Measurements from ENCODE around the gene PDCD1.

Gene PDCD1

DNA sequence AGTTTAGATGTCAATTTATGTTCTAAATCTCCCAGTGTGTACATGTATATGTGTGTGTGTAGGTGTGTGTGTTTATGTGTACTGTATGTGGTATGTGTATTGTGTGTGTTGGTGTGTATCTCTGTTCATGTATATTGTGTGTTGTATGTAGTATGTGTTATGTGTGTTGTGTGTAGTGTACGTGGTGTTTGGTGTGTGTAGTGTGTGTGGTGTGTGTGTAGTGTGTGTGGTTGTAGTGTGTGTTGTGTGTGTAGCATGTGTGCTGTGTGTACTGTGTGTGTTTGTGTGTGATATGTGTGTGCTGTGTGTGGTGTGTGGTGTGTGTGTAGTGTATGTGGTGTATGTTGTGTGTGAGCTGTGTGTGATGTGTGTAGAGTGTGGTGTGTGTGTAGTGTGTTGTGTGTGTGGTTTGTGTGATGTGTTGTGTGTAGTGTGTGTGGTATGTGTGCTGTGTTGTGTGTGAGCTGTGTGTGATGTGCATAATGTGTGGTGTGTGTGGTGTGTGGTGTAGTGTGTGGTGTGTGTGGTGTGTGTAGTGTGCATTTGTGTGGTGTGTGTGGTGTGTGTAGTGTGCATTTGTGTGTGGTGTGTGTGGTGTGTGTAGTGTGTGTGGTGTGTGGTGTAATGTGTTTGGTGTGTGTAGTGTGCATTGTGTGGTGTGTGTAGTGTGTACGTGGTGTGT, 5.6 kb upstream of the PDCD1 start:
- no peak for DNase-seq

DNA sequence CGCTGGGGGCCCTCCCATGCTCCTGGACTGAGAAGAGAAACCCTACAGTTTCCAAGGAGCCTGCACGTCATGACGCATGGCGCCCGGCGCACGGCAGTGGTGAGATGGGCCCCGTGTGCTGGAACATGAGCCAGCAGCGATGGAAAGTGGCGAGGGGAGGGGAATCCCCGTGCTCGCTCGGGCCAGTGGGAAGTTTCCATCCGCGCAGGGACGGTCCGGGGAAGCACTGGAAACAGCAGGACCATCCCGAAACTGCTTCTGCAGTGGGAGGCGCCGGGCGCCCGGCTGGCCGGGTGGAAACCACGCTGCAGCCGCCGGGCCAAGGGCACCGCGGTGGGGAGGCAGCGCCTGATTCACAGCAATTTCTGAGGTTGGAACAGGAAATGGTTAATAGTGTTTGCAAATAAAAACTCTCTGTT, 4.9 kb upstream of the PDCD1 start:
- no peak for DNase-seq

DNA sequence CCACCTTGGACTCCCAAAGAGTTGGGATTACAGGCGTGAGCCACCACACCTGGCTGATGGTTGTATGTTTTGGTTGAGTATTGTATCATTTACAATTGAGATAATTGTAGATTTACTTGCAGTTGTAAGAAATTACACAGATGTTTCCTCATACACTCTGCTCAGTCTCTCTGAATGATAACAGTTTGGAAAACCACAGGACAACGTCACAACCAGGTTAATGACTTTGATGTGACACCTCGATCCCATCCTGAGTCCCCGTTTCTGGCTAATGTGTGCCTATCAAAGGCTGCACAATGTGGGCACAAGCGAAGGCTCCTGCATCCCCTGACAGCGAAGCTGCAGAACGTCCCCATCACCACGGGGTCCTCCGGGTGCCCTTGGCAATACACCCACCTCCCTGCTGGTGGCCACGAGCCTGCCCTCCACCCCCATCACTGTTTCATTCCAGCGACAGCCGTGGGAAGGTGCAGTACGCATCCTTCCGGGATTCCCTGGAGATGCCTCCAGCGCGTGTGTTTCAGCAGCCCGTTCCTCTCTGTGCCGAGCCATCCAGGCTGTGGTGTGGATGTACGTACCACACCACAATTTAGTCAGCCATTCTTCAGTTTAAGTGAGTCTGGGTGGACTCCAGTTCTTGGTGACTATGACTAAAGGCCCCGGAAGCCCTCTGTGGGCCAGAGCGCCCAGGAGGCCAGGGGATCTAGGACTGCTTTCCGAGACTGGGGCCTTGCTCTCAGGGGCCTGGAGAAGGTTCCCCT, 4.3 kb upstream of the PDCD1 start:
- no peak for DNase-seq

- DNase-seq: no peak
Observed at GRCh38 chr2:241862093-241862492, 3.4 kb upstream of the PDCD1 start.

DNA sequence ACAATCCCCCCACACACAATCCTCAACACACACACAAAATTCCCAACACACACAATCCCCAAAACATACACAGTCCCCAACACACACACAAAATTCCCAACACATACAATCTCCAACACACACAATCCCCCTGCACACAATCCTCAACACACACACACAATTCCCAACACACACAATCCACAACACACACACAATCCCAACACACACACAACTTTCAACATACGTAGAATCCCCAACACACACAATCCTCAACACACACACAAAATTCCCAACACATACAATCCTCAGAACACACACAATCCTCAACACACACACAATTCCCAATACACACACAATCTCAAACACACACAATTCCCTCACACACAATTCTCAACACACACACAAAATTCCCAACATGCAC, 2.6 kb upstream of the PDCD1 start:
- DNase-seq: no peak

DNA sequence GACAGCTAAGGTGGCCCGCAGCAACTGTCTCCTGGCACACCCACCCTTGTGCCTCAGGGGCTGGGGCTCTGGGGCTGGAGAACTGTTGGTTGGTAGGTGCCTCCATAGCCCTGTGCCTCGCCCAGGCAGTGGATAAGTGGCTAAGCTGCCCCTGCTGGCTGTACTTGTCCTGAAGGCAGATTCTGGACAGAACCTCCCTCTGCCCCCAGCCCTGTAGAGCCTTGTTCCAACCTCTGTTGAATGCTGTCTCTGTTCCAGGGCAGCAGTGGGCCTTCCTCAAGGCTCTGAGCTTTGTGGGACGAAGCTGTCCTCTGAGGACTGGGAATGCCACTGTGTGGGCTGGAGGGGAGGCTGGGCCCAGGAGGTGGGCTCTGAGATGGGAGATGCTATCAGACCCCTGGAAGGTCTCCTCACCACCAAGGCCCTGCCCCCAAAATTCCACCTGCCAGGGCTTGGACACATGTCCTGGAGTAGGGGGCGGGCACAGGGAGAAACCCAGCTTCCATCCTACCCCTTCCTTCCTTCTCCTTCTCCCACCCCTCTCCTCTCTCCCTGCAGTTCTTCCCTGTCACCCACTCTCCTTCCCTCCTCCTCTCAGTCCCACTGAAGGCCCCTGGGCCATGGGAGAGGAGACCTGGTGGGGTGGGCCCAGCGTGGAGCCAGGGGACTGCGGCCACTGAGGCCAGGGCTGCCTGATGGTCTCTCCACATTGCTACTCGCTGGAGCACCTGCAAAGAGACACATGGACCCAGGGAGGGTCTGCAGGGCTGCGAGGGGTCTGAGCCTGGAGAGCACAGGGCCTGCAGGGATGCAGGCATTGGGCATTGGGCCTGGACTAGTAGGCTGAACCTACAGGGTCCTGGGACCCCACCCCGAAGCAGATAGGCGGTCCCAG, 1.7 kb upstream of the PDCD1 start:
- no peak for DNase-seq

- no peak for DNase-seq
Observed at GRCh38 chr2:241859436-241860183, 916 bp upstream of the PDCD1 start.

DNA sequence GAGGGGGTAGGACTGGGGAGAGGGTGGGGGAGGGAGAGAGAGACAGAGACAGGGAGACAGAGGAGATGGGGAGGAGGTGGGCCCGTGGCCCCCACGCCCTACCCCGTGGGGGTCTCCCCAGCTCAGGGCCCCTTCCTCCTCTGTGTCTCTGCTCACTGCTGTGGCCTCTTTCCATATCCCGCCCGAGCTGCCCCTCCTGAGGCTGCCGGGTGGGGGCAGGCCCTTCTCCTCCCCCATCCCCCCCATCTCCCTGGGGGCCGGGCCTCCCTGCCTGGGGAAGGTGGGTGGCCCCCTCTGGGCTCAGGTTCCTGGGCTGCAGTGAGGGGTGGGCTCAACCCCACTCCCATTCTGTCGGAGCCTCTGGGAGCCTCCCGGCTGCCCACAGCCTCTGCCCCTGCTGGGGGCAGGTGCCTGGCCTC, 332 bp upstream of the PDCD1 start:
- no peak for DNase-seq

DNA sequence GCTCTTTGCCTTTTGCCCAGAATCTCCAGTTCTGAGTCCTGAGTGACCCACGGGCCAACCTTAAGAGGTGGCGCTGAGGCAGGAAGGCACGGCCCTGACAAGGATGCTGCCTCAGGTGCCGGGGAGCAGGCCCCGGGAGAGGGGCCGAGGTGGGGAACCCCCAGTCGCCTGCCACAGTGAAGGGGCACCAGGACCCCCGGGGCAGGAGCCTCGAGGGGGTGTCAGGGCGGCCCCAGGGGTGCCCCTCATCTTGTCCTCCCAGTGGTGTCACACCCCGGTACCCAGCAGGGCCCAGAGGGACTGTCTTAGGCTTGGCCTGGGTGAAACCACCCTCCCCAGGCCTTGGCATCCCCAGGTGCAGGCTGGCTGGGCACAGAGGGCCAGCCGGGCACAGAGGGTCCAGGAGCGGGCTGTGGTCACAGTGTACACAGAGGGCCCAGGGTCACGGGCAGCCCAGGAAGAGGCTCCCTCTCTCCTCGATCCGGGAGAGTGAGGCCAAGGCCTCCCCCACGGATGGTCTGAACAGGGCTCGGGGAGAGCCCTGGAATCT, 1.0 kb downstream of the PDCD1 start:
- DNase-seq: no peak

DNA sequence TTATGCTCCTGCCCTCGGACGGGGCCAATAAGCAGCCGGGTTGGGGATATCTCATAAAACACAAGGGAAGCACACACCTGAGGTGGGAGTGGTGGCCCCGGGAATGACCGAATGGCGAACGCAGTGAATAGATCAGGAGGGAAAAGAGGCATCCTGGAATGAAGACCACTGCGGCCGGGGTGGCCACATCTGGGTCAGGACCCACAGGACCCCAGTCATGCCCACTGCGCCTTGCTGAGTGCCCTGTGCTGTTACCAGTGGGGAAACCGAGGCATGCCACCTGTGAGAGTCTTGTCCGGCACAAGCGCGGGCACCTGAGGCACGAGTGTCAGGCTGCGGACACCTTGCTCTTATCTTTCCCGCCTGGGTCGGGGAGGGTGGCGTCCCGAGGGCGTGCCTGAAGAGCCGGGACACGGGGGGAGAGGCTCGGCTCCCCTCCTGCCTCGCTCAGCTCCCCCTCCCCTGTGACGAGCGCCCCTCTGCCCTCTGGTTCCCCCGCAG, 1.6 kb downstream of the PDCD1 start:
- no peak for DNase-seq

- no peak for DNase-seq
Observed at GRCh38 chr2:241855888-241856422, 2.7 kb downstream of the PDCD1 start.

DNA sequence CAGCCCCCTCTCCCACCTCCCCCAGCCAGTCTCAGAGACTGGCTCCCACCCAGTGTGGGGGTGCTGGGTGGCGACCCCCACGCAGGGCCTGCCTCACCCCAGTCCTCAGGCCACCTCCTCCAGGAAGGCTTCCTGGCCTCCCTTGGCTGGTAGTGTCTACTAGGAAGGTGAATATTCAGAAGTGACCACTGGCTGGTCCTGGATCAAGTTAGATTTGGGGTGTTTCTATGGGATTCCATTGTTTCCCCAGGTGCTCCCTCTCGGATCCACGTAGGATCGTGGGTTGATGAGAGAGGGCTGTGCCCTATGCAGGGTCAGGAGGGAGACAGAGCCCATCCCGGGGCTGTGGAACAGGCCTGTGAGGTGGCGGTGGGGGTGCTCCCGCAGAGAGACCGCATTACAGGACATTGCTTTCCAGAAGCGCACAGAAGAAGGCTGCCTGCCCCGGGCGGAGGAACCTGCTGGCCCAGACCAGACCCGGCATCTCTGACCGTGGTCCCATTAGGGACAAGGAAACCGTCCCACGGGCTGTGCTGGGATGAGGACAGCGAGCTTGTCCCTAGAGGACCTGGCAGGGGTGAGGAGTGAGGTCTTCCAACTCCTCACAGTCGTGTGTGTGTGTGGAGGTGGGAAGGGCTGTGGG, 3.3 kb downstream of the PDCD1 start:
- DNase-seq: no peak

GRCh38 chr2:241854342-241855244, 4.1 kb downstream of the PDCD1 start:
- DNase-seq: no peak

DNA sequence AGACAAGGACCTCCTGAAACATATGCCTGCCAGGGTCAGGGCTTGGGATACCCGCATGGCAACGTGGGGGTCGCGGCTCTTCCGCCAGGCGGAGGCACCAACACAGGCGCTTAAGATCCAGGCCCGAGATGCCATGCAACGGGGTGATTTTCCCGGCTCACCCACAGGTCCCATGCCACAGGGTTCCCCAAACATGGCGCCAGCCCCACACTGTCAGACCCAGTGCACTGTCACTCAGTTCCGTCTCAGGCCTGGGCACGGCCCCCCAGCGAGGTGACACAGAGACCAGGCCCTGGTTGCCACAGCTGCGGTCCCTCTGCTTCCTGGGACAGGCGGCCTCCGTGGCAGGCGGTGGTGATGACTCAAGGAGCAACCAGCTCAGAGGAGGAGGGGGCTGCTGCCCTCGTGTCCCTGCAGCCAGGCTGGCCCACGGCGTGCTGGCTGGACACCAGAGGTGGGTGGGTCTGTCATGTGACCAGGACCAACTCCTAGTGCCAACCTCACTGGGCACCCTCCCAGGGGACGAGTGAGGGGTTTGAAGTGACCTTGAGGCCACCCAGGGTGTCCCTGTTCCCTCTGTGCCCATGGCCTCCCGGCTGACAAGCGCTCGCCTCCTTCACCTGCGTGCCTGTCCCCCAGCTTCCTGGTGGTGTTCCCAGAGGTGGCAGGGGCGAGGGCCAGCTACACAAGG, 4.9 kb downstream of the PDCD1 start:
- DNase-seq: no peak

- DNase-seq: no peak
Observed at GRCh38 chr2:241852981-241853631, 5.6 kb downstream of the PDCD1 start.

DNA sequence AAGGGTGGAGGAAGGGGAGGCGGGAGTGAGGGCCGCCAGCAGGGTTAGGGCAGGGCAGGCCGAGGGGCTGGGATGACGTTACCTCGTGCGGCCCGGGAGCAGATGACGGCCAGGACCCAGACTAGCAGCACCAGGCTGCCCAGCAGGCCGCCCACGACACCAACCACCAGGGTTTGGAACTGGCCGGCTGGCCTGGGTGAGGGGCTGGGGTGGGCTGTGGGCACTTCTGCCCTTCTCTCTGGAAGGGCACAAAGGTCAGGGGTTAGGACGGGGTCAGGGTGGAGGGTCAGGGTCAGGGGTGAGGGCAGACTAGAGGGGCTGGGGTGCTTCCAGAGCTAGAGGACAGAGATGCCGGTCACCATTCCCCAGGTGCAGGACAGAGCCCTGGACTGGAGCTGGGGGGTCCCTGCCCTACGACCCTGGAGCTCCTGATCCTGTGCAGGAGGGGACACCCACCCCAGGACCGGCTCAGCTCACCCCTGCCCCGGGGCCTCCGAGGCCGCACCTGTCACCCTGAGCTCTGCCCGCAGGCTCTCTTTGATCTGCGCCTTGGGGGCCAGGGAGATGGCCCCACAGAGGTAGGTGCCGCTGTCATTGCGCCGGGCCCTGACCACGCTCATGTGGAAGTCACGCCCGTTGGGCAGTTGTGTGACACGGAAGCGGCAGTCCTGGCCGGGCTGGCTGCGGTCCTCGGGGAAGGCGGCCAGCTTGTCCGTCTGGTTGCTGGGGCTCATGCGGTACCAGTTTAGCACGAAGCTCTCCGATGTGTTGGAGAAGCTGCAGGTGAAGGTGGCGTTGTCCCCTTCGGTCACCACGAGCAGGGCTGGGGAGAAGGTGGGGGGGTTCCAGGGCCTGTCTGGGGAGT, 6.3 kb downstream of the PDCD1 start:
- no peak for DNase-seq

GRCh38 chr2:241851325-241852115, 7.2 kb downstream of the PDCD1 start:
- no peak for DNase-seq

Data from NCI-H2081 (cell line).